Heart right ventricle (tissue), 16 donors: ENCODE measurements around the gene AGO4. TPM values are rescaled to one million over a fixed set of nuclear protein-coding genes. Genes with fewer than 3 reads are reported as not detected.

Source experiments
- ATAC-seq, 8 donors: fragments of 200-7000 bp; cut with Tn5 transposase; one replicate each; pipeline ENCODE4 v1.9.1; 2020; ENCODE audit warnings: mild to moderate bottlenecking in 8 of 8, moderate library complexity in 8 of 8, moderate number of reproducible peaks in 1 of 8
- DNase-seq, 2 donors: peaks; one replicate each; pipeline ENCODE4 v3.0.0-alpha.2; 2020
- H3K27ac ChIP-seq, 10 donors: fragments of 200-600 bp; sonication (generic) in 2 of 10; one replicate each; pipeline versions ENCODE4 v1.5.0 to v1.8.0; 2020 to 2022; ENCODE audit warnings: mild to moderate bottlenecking in 3 of 10
- H3K27me3 ChIP-seq, 7 donors: fragments of 200-600 bp; one replicate each; pipeline ENCODE4 v1.8.0; 2021 to 2022; ENCODE audit warnings: mild to moderate bottlenecking in 2 of 7
- H3K36me3 ChIP-seq, 9 donors: fragments of 200-600 bp; sonication (generic) in 1 of 9; one replicate each; pipeline versions ENCODE4 v1.5.0 to v1.8.0; 2020 to 2022; ENCODE audit warnings: mild to moderate bottlenecking in 2 of 9
- H3K4me1 ChIP-seq, 9 donors: fragments of 200-600 bp; sonication (generic) in 1 of 9; one replicate each; pipeline versions ENCODE4 v1.5.0 to v1.8.0; 2020 to 2022; ENCODE audit warnings: mild to moderate bottlenecking in 4 of 9
- H3K4me3 ChIP-seq, 10 donors: fragments of 200-600 bp; sonication (generic) in 2 of 10; one replicate each; pipeline versions ENCODE4 v1.5.0 to v1.8.0; 2020 to 2022; ENCODE audit warnings: mild to moderate bottlenecking in 7 of 10, moderate library complexity in 2 of 10
- H3K9me3 ChIP-seq, 11 donors: fragments of 200-600 bp in 10 of 11; sonication (generic) in 2 of 11; one replicate each; pipeline versions ENCODE4 v1.5.0 to v1.8.0; 2013 to 2022; ENCODE audit warnings: mild to moderate bottlenecking in 2 of 11, control low read depth in 1 of 11, moderate library complexity in 1 of 11
- WGBS, 2 donors: extraction: QIAGEN DNeasy Blood & Tissue Kit; methylation state at CpG; one replicate each; pipeline ENCODE4 v1.1.7; 2013; ENCODE audit warnings: inconsistent platforms in 1 of 2; 5-methylcytosine and 5-hydroxymethylcytosine counted together
- intact Hi-C, 10 donors: fragments of 100-400 bp; cut with DNase I; formaldehyde crosslinking; loops; one replicate each; pipeline versions ENCODE4 v1.11.1 to v1.14.2; 2022
- polyA plus RNA-seq, 2 donors: library from polyadenylated mRNA; stranded (reverse); fragments of 200-250 nt; gene quantifications; one replicate each; pipeline ENCODE4 v1.2.3, GENCODE V29; 2013
- total RNA-seq, 10 donors: library from RNA; stranded (reverse); fragmentation: NEBNext Ultra II Directional in 3 of 10; extraction: Animal tissue kit (Norgen Biotek cat#: 25700) in 3 of 10; gene quantifications; one replicate each; pipeline versions ENCODE4 v1.2.1 to v1.2.4, GENCODE V29; 2021 to 2023
- TF ChIP-seq, protein P1 (sequence below), 9 donors: fragments of 200-600 bp; sonication (generic) in 2 of 9; IDR thresholded peaks; one replicate each; pipeline versions ENCODE4 v1.5.0 to v1.8.0; 2021 to 2022; ENCODE audit warnings: antibody characterized with exemption in 9 of 9, mild to moderate bottlenecking in 5 of 9, moderate library complexity in 1 of 9
- donor health status: Arrhythmogenic right ventricular cardiomyopathy.
- donor health status: ischemic (EF 13 %, LVEDD 7.1; RV severe dilation, severe dysfunction).
- donor health status: healthy with polysubstance abuse.
- donor health status: DM: no; HTN: yes; CAD: no.
- donor health status: DM: no; HTN: no; CAD: no.
- donor health status: ischemic (EF 25% LVEDD 6.9; RV normal size, moderate dysfunction).
- donor health status: ischemic (EF 25% LVEDD 5.7; RV mildly dilated, moderate dysfunction).
- donor health status: healthy.
- donor health status: DM: yes; HTN: yes; CAD: no.
- donor health status: Ischemic cardiomyopathy.
- donor health status: ischemic (EF 35%, LVEDD 5.7; RV mildly dilated, moderate dysfunction).
- donor health status: nonischemic (EF 11% LVEDD 7.7; RV severe dilation, severe dysfunction).
- donor health status: DM: yes; HTN: yes; CAD: no.
- donor health status: PGD.
- donor health status: ischemic (EF 29% LVEDD 5.4; RV normal size, mild dysfunction).
- donor health status: nonischemic (EF 23%, LVEDD 6.1; RV moderate dilation, normal function).

AGO4 gene
- total and polyA plus RNA-seq, 12 donors = 4.1 to 25.1 (median 20.4) TPM

DNA sequence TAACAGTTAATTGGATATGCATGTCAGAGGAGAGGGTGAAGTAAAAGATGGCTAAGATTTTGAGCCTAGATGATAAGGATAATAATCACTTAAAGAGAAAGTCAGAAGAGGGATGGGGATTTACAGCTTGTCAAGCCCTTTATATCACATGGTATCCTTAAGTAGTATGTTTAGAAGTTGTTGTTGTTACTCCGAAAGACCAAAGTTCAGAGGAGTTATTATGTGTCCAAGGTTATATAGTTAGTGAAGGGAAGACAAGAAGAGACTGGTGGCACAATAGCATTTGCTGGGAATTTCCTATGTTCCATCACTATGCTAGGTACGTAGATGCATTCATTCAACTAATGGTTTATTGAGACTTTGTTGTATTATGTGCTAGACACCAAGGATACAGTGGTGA is 44.4 kb downstream of the AGO4 start:
- H3K4me1 ChIP-seq = peaks cover 4 to 47% (median 14%) of the 10 kb centered on the region in 9 donors
- ATAC-seq = no peak
- TF ChIP-seq, protein P1, sequence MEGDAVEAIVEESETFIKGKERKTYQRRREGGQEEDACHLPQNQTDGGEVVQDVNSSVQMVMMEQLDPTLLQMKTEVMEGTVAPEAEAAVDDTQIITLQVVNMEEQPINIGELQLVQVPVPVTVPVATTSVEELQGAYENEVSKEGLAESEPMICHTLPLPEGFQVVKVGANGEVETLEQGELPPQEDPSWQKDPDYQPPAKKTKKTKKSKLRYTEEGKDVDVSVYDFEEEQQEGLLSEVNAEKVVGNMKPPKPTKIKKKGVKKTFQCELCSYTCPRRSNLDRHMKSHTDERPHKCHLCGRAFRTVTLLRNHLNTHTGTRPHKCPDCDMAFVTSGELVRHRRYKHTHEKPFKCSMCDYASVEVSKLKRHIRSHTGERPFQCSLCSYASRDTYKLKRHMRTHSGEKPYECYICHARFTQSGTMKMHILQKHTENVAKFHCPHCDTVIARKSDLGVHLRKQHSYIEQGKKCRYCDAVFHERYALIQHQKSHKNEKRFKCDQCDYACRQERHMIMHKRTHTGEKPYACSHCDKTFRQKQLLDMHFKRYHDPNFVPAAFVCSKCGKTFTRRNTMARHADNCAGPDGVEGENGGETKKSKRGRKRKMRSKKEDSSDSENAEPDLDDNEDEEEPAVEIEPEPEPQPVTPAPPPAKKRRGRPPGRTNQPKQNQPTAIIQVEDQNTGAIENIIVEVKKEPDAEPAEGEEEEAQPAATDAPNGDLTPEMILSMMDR (IDR thresholded peaks at IDR 0.05) = no peak
- H3K27me3 ChIP-seq = no peaks in the 10 kb centered on the region
- intact Hi-C loops = no loop called here
- peaks cover 0 to 93% (median 28%) of the 10 kb centered on the region in 9 donors for H3K36me3 ChIP-seq
- WGBS, 2 donors = 41 to 44% methylated on average over 2 of the region's 2 CpGs
- peak overlapping the region in 9 of 10 donors; percentile 21 to 84 (median 74) for H3K27ac ChIP-seq
- no peaks in the 10 kb centered on the region for H3K9me3 ChIP-seq
- no peak overlapping the region for H3K4me3 ChIP-seq
- DNase-seq = no peak

DNA sequence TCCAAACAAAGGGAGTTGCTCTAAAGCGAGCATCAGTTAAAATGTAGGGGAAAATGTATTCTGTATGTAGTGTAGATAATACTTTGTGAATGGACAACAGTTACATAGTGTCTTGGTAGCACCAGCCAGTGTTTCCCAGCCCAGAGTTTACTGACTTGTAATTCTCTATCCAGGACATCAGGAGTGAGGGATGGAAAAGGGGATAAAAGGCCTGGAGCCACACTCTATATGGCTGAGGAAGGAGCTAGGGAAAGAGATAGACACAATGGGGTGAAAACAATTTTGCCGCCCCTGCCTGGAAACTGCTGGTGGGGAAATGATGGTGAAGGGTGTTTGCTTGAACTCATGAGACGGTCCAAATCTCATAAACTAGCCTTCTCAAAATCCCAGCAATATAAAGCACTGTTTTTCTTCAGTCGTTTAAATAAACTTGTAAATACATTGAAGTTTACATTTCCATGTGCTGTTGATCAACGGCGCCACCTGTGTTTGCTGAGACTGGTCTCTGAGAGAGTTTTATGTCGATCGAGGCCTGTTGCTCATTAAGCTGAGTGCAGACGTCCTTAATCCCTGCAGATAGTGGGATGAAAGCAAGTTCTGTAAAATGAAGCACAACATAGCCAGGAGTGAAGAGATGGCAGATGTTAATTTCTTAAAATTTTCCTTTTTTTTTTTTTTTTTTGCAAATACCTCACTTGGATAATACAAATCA is 47.3 kb downstream of the AGO4 start:
- peaks cover under 1 to 31% (median 6%) of the 10 kb centered on the region in 9 donors for H3K4me1 ChIP-seq
- intact Hi-C loops = loop anchor here in 1 of 10 donors (5.0 kb wide), 1 partner anchor 232 kb away; the partner anchor contains the start of gene ADPRS
- TF ChIP-seq, protein P1 (IDR thresholded peaks at IDR 0.05) = no peak
- DNase-seq (no peak), ATAC-seq (no peak)
- no peaks in the 10 kb centered on the region for H3K9me3 ChIP-seq
- no peak overlapping the region for H3K4me3 ChIP-seq
- H3K27ac ChIP-seq = no peak overlapping the region
- WGBS, 2 donors = 73 to 77% methylated on average over 9 of the region's 9 CpGs
- no peaks in the 10 kb centered on the region for H3K27me3 ChIP-seq
- H3K36me3 ChIP-seq = peaks cover 0 to 78% (median 28%) of the 10 kb centered on the region in 9 donors

DNA sequence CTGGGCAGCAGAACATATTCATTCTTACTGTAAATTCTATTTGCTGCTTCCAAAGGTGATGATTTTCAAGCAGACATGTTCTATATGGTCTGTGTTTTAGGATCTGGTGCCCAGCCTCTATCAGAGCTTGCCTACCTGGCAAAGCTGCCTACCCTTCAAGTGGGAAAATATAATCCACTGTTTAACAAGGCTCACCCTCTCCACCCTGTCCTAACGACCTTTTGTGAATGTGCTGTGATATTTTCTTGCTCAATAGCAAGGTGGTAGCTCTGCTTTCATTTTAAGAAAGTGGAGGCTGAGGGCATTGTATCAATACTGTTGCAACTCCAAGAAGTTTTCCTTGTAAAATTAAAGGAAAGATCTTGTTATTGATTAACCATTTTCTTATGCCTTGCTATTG is 49.1 kb downstream of the AGO4 start:
- ATAC-seq (peak in 1 of 8 donors; percentile 31), DNase-seq (no peak)
- peaks cover 0 to 15% (median 7%) of the 10 kb centered on the region in 9 donors for H3K4me1 ChIP-seq
- H3K36me3 ChIP-seq = peaks cover 0 to 62% (median 28%) of the 10 kb centered on the region in 9 donors
- WGBS, 2 donors = 41 to 57% methylated on average over 1 of the region's 1 CpG
- H3K4me3 ChIP-seq = no peak overlapping the region
- no peaks in the 10 kb centered on the region for H3K27me3 ChIP-seq
- no peaks in the 10 kb centered on the region for H3K9me3 ChIP-seq
- intact Hi-C loops = loop anchor here in 1 of 10 donors (5.0 kb wide), 1 partner anchor 230 kb away; the partner anchor contains the start of gene ADPRS
- peak overlapping the region in 1 of 10 donors; percentile 14 for H3K27ac ChIP-seq
- TF ChIP-seq, protein P1 (IDR thresholded peaks at IDR 0.05) = no peak

DNA sequence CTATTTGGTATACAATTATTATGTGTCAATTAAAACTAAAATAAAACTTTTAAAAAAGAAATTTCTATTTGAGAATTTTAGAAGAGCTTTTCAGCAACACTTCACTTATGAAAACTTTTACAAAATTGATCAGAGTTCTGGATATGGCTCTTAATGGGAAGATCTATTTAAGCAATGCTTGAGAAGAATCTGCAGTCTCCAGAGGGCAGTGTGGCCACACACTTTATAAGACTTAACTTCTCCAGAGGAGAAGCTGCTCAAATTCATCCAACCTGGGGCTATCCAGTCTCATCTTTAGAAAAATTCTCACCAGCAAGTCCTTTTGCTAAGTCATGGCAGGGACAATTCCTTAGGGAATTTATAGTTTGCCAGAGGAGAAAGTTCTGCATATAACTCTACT is 50.0 kb downstream of the AGO4 start:
- TF ChIP-seq, protein P1 (IDR thresholded peaks at IDR 0.05) = peak in 4 of 9 donors; percentile 26 to 40 (median 33)
- Histone ChIP-seq H3K4me3 (no peak overlapping the region), H3K27ac (no peak overlapping the region), H3K27me3 (no peaks in the 10 kb centered on the region), H3K36me3 (peaks cover 0 to 54% (median 28%) of the 10 kb centered on the region in 9 donors), H3K4me1 (peaks cover 0 to 21% (median 0%) of the 10 kb centered on the region in 9 donors), H3K9me3 (no peaks in the 10 kb centered on the region)
- no peak for DNase-seq
- intact Hi-C loops = loop anchor here in 1 of 10 donors (5.0 kb wide), 1 partner anchor 229 kb away; the partner anchor contains the start of gene ADPRS
- peak in 1 of 8 donors; percentile 45 for ATAC-seq
